GM18858 (cell line): ENCODE measurements around the gene LLGL2.
"Not testable (repeated sequence)": the region's sequence is repeated elsewhere in the genome, so short reads cannot be mapped to it uniquely, and the experiment has no call there.

Source experiments
- ATAC-seq: cut with Tn5 transposase; IDR thresholded peaks from one replicate; pipeline ENCODE4 v1.9.1; 2021; ENCODE audit not compliant: unreplicated experiment

LLGL2 gene

GRCh38 chr17:75589919-75590303 is 64.4 kb downstream of the LLGL2 start:
- ATAC-seq, result no peak

DNA sequence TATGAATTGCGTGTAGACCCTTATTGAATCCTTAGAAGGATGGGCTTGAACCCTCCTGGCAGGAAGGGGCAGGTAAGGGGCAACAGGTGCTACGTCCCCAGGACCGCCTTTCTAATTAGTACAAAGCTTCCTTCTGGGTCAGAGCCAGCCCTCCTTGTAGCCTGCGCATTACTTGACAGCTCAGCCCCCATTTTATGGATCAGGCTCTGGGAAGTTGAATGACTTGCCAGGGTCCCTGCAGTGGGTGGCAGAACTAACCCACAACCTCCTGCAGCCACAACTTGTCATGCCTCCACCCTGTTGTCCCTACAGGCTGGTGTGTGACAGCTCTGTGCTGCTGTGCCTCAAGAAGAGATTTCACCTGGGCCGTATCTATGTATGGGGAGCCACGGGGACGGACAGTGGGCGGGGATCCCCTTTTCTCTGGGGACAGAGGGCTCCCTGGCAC is 64.8 kb downstream of the LLGL2 start:
- no peak for ATAC-seq

DNA sequence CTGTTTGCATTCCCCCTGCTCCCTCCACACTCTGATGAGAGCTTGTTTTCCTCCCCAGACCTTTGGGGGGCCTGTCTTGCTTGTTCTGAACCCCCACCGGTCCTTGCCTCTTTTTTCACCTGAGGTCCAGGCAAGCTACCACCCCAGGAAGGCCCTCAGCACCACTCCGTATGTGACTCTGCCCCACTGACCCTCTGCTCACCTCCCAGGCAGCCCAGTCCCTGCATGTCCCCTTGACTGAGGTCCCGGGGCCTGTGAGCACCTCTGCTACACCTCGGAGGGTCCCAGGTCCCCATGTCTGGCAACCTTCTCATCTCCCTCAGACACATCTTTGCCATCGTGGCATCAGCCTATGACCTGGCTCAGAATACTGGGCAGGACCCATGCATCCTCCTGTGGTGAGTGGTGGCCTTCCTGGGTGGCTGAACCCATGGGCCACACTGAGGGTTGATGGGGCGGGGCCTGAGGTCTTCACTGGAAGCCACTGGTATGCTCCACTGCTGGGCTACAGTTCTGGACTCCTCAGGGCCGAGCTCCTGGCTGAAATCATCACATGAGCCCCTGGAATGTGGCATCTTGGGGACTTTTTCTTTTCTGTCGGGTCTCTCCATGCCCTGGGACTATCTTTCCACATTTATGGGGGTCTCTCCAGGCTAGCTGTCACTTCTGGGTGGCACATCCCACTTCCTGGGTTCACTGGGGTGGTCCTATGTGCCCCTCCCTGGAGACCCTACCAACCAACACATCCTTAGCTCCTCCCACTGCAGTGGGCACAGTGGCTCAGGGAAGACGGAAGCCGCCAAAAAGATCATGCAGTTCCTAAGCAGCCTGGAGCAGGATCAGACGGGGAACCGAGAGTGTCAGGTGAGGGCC is 65.6 kb downstream of the LLGL2 start:
- ATAC-seq, result no peak

DNA sequence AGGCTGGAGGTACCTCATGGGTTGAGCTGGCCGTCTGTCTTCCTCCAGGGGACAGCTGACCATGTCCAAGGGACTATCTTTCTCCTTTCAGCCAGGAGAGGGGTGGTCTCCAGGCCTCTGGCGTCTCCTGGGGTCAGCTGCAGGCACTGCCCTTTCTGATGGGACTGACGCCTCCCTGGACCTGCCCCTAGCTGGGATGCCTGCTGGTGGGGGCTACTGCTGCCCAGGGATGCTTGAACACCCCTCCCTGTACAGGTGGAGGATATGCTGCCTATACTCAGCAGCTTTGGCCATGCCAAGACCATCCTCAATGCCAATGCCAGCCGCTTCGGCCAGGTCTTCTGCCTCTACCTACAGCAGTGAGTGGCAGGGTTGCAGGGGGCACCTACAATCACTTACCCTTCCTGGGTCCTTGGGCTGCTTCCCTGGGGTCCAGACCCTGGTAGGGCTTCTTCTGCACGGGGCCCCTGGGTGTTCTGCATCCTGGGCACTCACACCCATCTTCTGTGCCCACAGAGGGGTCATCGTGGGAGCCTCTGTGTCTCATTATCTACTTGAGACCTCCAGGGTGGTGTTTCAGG is 66.3 kb downstream of the LLGL2 start:
- no peak for ATAC-seq

DNA sequence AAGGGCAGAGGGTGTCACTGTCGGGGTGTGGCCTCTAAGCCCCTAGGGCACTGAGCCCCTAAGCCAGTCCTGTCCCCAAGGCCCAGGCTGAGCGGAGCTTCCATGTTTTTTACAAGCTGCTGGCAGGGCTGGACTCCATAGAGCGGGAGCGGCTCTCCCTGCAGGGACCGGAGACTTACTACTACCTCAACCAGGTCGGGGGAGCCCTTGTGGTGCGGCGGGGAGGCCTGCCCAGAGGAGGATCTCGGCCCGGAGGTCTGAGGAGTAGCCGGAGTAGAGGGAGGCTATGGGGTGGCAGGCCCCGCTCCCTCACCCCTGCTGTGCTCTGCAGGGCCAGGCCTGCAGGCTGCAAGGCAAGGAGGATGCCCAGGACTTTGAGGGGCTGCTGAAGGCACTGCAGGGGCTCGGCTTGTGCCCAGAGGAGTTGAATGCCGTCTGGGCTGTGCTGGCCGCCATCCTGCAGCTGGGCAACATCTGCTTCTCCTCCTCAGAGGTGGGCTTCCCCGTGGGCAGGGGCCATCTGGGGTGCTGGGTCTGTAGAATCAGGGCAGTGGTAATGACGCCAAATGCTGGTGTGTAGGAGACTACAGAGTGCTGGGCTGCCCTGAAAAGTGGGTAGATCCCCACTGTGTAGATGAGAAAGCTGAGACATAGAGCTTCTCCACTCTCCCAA is 67.0 kb downstream of the LLGL2 start:
- no peak for ATAC-seq

GRCh38 chr17:75593430-75593829 is 67.9 kb downstream of the LLGL2 start:
- ATAC-seq, result not testable (repeated sequence)

- ATAC-seq, result no peak
Measured at GRCh38 chr17:75594499-75595283, 69.2 kb downstream of the LLGL2 start.

DNA sequence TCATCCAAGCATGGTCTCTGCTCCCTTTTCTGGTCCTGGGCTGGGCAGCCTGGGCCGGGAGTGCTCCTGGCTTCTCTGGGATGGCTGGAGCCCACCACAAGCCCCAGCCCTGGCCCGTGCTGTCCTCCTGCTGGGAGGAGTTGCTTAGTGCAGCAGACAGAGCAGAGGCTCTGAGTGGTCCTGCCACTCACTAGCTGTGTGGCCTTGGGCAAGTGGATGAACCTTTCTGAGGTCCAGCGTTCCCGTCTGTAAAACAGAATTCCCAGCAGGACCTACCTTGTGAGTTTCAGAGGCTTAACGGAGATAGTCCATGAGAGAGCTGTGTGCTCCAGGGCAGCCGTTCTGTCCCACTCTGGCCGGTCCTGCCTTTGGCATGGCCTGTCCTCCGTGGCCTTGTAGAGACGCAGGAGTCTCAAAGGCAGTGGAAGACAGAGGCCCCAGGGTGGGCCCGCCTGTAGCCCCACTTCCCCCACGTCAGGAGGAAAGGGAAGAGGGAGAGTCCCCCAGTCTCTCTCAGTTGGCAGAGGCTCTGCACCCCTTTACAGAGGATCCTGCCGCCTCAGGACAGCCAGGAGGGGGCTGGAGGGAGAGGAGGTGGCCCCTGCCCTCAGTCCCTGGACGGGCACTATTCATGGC is 69.9 kb downstream of the LLGL2 start:
- no peak for ATAC-seq

DNA sequence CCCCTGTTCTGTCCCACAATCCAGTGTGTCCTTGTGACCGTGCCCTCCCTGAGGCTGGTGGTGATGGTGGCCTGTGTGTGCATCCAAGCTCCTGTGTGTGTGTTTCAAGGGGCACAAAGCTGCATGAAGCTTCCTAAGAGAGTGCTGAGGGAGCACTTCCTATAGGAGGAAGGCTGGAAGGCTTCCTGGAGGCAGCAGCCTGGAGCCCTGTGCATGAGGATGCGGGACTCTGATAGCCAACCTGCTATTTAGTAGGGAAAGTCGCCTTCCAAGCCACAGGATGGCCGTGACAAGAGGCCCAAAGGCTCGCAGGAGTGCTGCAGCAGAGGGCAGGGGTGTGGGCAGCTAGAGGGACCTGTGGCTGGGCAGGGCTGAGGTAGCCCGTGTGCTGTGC is 70.4 kb downstream of the LLGL2 start:
- ATAC-seq, result no peak

DNA sequence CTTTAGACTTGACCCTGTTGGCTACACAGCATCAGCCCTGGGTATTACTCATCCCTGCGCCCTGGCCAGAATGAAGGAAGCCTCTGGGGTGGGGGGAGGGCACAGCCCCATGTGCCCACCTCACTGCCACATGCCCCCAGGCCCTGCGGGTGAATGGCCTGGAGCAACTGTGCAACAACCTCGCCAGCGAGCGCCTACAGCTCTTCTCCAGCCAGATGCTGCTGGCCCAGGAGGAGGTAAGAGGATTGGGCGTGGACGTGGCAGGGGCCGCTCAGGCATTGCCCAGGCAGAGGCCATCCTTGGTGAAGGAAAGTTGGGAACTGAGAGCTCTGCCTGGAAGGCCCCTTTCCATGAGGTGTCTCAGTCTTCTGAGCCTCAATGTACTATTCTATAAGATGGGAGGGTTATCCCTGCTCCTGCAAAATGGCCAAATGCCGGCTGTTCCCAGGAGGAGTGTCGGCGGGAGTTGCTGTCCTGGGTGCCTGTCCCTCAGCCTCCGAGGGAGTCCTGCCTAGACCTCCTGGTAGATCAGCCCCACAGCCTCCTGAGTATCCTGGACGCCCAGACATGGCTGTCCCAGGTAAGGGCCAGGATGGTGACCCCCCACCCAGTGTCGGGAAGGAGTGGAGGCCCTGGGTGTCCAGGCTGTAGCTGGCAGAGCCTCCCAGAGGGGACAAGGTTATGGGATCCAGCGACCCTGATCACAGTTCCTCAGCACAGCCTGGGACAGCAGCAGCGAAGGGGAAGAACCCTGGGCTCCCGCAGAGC is 71.0 kb downstream of the LLGL2 start:
- ATAC-seq, result no peak

- no peak for ATAC-seq
Measured at GRCh38 chr17:75601057-75601987, 75.8 kb downstream of the LLGL2 start.

DNA sequence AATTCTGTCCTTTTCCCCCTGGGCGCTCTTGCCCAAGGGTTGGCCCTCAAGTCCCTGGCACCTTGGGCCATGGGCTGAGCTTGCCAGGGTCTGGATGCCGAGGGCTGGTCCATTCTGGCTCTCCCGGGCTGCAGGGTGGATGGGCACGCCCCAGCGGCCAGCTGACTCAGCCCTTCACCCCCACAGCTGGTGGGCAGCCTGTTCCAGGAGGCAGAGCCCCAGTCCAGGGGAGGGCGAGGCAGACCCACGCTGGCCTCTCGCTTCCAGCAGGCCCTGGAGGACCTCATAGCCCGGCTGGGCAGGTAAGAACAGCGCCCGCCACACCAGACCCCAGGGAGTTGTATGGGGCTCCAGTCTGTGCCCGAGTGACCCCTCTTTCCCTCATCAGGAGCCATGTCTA is 77.1 kb downstream of the LLGL2 start:
- ATAC-seq, result no peak

GRCh38 chr17:75603123-75603522 is 77.6 kb downstream of the LLGL2 start:
- no peak for ATAC-seq

GRCh38 chr17:75604034-75604695 is 78.7 kb downstream of the LLGL2 start:
- no peak for ATAC-seq

GRCh38 chr17:75605790-75606189 is 80.3 kb downstream of the LLGL2 start:
- ATAC-seq, result no peak

DNA sequence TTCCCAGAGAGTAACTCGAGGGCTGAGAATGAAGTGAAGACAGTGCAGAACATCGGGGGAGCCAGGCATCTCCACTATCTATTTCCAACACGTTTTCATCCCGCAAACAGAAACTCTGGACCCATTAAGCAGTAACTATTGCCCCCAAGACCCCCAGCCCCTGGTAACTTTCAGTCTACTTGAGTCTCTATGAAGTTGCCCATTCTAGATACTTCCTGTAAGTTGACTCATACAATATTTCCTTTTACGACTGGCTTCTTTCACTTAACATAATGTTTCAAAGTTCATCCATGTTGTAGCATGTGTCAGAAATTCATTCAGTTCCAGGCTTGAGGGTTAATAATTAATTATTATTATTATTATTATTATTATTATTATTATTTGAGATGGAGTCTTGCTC is 81.6 kb downstream of the LLGL2 start:
- no peak for ATAC-seq

DNA sequence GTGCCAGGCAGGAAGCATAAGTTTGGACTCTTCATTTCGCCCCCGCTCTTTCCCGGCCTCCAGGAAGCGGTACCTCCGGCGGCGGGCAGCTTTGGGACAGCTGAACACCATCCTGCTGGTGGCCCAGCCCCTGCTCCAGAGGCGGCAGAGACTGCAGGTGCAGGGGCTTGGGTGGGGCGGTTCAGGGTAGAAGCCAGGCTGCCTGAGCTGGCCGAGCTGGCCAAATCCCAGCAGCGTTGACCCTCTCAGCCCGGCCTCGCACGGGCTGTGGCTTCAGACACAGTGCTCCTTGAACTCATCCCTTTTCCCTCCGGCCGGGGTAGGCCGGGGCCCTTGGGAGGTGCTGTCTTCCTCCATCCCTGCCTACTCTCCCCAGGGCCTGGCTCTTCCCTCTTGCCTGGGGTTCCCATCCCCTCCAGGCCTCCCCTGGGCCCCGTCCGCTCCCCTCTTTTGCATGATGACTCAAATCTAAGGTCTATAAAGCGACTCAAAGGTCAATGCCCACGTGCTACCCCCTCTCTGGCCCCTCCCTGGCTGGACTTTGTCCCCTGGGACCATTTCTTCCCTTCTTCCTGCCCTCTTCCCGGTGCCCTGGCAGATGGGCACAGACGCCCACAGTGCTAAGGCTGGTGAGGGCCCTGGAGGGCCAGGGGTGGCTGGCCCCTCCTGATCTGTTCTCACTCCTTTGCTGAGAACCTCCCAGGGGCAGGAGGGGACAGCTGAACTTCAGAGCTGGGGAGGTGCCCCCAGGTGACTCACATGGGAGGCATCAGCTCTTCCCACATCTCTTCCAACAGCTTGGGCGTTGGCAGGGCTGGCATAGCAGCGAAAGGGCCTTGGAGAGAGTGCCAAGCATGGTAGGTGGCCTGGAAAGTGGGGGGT is 84.8 kb downstream of the LLGL2 start:
- no peak for ATAC-seq
